Femur (tissue), 1 donor: Measurements from ENCODE around the gene CYP4A22.
"Not testable (repeated sequence)": the region's sequence is repeated elsewhere in the genome, so short reads cannot be mapped to it uniquely, and the experiment has no call there.

Experiments
- DNase-seq: peaks from one replicate; pipeline ENCODE4 v3.0.0-alpha.2; 2017

The CYP4A22 gene

DNA sequence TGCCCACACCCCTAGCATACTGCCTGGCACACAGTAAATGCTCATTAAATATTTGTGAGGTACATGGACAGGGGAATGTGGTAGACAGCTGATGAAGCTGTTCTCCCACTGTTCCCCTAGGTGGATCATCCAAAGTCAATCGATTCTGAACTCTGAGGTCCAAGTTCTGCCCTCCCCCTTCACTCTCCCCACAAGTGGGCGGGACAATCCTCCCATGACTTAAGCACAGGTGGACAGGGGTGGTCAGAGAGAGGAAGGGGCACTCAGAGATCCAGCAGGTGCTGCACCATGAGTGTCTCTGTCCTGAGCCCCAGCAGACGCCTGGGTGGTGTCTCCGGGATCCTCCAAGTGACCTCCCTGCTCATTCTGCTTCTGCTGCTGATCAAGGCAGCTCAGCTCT, at the start of gene CYP4A22:
Gene CYP4A22 (plus strand): TSS at position 244 of the 400 bp plus-strand sequence. CDS start 45 bp downstream, at position 289.
- no peak for DNase-seq

DNA sequence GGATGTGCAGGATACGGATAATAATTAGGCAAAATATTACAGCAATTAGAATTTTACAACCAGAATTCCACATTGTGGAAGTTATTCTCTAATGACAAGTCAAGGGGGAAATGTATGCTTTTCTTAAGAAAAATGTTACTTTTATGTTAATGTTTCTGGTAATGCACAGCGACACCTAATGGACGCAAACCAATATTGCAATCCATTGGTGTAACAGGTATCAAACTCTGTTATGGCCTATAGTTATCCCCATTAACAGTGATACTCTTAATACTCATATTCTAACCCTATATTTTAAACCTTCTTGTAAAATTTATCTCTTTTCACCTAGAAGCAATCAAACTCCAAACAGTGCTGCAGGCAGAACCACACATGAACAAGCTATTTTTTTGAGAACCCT, 47.9 kb upstream of the CYP4A22 start:
- DNase-seq, result not testable (repeated sequence)

DNA sequence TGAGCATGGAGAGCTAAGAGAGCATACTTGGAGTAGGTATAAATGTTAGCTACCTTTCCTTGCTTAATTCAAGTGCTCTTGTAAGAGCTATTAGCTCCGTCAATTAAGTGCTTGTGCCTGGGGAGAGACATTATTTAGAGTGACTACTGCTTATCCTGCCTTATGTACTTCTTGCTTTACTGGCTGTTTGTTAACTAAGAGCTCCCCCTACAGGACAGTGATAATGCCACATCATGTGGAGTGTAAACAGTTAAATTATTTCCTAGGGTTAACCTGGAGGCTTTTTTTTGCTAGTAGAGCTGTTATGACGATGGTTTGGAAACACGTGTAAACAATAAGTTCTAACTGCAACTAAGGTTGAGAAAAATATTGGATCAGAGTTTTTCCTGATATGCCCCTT, 45.8 kb upstream of the CYP4A22 start:
- not testable (repeated sequence) for DNase-seq

DNA sequence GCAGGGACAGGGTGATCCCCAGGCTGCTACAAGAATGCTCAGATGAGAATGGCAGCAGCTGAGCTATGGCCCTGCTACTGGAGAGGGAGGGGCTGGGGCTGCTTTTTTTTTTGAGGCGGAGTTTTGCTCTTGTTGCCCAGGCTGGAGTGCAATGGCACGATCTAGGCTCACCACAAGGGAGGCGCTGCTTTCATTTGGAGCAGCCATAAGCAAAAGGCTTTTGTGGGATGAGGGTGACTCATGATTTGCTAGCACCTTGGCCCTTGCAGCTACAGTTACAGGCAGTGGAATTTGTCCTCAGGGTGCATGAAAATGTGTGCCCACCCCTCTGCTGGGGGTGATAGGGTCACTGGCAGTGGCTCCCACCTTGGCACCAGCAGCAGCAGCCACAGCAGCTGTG, 32.4 kb upstream of the CYP4A22 start:
- no peak for DNase-seq

DNA sequence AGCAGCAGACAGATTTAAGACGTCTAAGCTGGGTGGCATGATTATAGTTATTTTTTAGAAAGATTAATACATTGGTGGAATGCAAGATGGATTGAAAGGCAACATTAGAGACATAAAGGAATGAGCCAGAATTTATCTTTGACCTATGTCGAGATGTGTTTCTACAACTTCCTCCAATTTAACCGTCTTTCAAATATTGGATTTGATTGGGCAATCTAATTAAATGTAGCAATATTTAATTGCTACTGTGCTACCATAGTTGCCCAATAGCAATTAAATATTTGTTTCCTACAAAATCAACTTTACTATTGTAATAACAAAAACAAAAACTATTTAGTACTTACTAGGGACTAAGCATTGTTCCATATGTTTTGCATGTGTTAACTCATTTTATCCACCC, 30.4 kb upstream of the CYP4A22 start:
- no peak for DNase-seq

DNA sequence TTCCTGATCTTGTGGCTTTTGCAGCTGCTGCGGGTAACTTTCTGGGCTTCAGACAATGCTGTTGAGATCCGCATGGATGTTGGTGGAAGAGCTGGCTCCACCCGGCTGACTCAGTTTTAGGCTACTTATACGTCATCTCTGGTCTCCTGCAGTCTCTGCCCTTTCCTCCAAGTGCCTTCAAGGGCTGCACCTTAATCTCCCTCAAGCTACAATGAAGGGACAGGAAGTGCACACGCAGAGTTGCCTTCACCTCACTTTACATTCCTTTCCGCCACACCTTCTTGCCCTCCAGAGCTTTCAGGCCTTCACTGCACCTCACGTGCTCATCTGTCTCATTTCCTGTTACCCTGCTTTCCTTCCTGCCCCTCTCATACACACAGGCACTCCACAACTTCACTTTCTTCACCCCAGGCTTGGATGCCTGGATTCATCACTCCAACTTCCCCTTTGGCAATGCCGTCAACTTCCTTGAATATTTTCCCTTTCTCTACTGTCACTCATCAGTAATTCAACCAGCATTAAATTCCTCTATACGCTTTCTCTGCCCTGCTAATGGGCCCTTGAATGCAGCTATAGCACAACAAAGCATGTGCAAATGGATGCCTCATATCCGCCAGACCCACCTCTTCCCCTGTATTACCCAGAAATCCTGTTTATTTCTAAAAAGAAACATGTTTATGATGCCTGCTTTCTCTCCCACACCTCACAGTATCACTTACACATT, 29.2 kb upstream of the CYP4A22 start:
- not testable (repeated sequence) for DNase-seq

DNA sequence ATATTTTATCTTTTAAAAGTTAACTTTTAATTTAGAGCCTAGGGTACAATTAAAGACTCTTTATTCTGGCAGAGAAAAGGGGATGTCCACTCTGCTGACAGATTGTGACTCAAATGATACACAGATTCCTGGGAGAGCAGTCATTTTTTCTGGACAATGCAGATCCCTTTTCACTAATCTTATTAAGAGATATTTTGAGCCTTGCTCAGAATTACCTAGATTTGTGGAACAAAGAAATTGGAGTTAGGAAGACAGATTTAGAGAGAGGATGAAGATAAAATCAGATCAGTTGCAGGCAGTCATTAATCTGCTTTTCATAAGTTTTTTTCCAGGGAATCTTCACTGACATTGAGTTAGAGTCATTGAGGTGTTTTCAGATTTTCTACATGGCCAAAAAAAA, 27.8 kb upstream of the CYP4A22 start:
- not testable (repeated sequence) for DNase-seq

DNA sequence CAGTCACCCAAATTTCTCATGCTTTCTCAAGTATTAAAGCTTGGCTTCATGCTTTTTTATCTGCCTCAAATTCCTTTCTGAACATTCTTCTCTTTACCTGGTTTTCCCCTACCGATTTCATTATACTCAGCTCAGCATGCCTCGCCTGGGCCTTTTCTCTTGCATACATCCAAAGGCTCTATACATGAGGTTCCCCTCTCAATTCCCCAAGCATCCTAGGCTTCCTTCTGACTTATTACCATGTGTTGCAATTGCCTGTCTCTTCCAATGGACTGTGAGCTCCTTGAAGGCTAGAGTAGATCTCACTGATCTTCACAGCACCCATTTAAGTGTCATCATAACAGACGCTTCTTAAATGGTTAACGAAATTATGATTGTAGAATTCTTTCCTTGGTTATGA, 24.1 kb upstream of the CYP4A22 start:
- no peak for DNase-seq

GRCh38 chr1:47121039-47121438, 16.2 kb upstream of the CYP4A22 start:
- DNase-seq, result not testable (repeated sequence)

DNA sequence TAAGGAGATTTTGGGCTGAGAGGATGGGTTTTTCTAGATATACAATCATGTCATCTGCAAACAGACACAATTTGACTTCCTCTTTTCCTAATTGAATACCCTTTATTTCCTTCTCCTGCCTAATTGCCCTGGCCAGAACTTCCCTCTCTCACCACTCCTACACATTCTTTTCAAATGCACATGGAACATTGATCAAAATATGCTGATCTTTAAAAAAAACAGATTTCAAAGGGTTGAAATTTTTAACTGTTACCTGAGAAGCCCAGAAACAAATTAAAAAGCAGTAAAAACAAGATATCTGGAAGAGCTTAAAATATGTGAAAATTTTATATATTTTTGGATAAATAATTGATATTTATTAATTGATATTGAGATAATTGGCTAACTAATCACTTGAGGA, 12.4 kb upstream of the CYP4A22 start:
- not testable (repeated sequence) for DNase-seq

- DNase-seq, result not testable (repeated sequence)
Observed at GRCh38 chr1:47126997-47127396, 10.2 kb upstream of the CYP4A22 start.

- no peak for DNase-seq
Observed at GRCh38 chr1:47128221-47128620, 9.0 kb upstream of the CYP4A22 start.

- not testable (repeated sequence) for DNase-seq
Observed at GRCh38 chr1:47128854-47129253, 8.4 kb upstream of the CYP4A22 start.

DNA sequence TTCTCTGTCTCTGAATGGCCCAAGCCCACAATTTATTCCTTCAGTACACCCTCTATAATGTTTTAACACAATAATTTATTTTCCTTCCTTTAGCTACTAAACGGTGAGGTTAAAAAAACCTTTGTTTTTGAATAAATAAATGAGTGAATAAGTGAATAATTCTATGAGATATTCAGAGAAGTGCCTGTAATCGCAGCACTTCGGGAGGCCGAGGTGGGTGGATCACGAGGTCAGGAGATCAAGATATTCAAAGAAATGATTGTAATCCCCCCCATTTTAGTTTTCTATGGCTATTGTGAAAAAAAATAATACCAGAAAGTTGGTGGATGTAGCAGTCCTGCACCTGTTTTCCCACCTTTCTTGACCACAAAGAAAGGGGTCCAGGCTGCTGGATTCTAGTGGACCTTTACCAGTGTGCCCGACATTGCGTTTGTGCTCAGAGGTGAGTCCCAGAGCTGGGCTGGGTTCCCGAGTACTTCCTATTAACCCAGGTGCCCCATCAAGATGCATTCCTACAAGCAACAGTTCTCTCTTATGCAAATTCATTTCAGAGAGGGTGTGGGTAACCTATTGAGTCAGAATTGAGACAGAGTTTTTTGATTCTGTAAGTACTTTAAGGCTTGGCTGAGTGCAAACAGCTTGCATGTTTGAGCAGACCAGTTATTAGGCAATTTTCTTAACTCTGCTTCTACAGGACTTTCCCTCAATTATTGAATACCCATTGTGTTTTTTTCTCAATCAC, 7.6 kb upstream of the CYP4A22 start:
- DNase-seq, result not testable (repeated sequence)

- not testable (repeated sequence) for DNase-seq
Observed at GRCh38 chr1:47132665-47133064, 4.6 kb upstream of the CYP4A22 start.

- no peak for DNase-seq
Observed at GRCh38 chr1:47137925-47138615, 829 bp downstream of the CYP4A22 start.

- DNase-seq, result not testable (repeated sequence)
Observed at GRCh38 chr1:47140358-47140757, 3.1 kb downstream of the CYP4A22 start.

DNA sequence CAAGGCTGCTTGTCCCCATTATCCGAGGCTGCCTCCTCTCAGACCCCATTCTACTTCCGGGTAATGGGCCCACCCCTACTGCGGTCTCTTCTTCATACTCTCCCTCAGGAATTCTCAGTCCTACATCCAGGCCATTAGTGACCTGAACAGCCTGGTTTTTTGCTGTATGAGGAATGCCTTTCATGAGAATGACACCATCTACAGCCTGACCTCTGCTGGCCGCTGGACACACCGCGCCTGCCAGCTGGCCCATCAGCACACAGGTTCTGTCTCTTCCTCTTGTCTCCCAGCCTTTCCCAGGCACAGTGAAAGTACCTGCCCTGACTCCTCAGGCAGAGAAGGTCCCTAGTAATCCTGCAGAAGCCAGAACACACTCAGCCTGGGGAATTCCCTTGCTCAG, 6.4 kb downstream of the CYP4A22 start:
- DNase-seq, result not testable (repeated sequence)

GRCh38 chr1:47146495-47146894, 9.3 kb downstream of the CYP4A22 start:
- not testable (repeated sequence) for DNase-seq

GRCh38 chr1:47147047-47147785, 10.0 kb downstream of the CYP4A22 start:
- no peak for DNase-seq

GRCh38 chr1:47149162-47149561, 11.9 kb downstream of the CYP4A22 start:
- DNase-seq, result not testable (repeated sequence)

DNA sequence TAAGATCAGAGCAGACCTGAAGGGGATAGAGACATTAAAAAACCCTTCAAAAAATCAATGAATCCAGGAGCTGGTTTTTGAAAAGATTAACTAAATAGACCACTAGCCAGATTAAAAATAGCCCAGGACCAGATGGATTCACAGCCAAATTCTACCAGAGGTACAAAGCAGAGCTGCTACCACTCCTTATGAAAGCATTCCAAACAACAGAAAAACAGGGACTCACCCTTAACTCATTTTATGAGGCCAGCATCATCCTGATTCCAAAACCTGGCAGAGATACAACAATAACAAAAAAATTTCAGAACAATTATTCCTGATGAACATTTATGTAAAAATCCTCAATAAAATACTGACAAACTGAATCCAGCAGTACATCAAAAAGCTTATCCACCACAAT, 19.2 kb downstream of the CYP4A22 start:
- DNase-seq, result not testable (repeated sequence)

- DNase-seq, result not testable (repeated sequence)
Observed at GRCh38 chr1:47157957-47158356, 20.7 kb downstream of the CYP4A22 start.
